ENCODE results near the gene PERCC1.
"Not testable (repeated sequence)": the region's sequence is repeated elsewhere in the genome, so short reads cannot be mapped to it uniquely, and the experiment has no call there.

The PERCC1 gene

DNA sequence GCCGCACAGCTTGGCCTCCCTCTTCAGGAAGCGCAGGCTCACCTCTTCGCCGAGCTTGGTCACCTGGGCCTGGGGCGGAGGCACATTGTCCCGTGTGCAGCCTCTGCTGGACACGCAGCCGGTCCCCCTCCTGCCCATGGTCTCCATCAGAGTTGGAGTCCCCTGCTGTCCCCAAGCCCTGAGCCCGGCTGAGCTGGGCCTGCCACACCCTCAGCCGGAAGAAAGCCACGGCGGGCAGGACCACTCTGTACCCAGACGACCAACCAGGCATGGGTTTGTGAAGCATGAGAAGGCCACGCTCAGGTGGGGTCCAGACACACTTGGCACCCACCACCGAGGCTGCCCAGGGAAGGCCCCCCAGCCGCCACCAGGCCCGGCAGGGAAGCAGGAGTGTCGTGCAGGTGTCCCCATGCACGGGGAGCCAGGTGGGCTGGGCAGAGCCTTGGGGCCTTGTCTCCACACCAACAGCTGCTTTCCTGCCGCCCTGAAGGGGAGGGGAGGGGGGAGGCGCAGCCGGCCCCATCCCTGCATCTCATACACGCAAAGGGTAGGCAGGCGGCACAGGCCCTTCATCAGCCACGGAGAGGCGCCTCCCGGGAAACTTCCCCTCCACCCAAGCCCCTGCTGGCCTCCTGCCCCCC is 8.3 kb downstream of the PERCC1 start:
- Histone ChIP-seq H3K27ac (ENCODE audit: low read depth, low read length) (no peak overlapping the region), H3K4me1 (ENCODE audit: control insufficient read depth in 5 of 5, insufficient read depth in 5 of 5, low read length in 5 of 5) (peaks cover 0 to 5% (median 3%) of the 10 kb centered on the region in 5 donors), H3K9me3 (ENCODE audit: control insufficient read depth in 5 of 5, low read length in 5 of 5) (no peaks in the 10 kb centered on the region), H3K4me3 (ENCODE audit: low read depth in 1 of 5, low read length in 5 of 5) (no peak overlapping the region), H3K9ac (ENCODE audit: low read length in 5 of 5) (no peak overlapping the region), H3K27me3 (ENCODE audit: control insufficient read depth in 5 of 5, insufficient read depth in 4 of 5, low read length in 5 of 5) (no peaks in the 10 kb centered on the region), H3K36me3 (ENCODE audit: control insufficient read depth in 5 of 5, insufficient read depth in 5 of 5, low read length in 5 of 5) (no peaks in the 10 kb centered on the region)

DNA sequence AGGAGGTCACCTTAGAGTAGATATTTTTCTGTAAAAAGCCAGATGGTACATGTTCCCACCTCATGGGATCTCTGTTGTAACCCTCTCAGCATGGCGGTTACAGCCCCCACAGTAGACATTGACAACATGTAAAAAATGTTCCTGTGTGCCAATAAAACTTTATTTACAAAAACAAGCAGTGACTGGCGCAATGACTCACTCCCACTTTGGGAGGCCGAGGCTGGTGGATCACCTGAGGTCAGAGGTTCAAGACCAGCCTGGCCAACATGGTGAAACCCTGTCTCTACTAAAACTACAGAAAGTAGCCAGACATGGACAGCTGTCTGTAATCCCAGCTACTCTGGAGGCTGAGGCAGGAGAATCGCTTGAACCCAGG is 8.8 kb downstream of the PERCC1 start:
- H3K9me3 ChIP-seq (ENCODE audit: control insufficient read depth in 5 of 5, low read length in 5 of 5) = not testable (repeated sequence)

DNA sequence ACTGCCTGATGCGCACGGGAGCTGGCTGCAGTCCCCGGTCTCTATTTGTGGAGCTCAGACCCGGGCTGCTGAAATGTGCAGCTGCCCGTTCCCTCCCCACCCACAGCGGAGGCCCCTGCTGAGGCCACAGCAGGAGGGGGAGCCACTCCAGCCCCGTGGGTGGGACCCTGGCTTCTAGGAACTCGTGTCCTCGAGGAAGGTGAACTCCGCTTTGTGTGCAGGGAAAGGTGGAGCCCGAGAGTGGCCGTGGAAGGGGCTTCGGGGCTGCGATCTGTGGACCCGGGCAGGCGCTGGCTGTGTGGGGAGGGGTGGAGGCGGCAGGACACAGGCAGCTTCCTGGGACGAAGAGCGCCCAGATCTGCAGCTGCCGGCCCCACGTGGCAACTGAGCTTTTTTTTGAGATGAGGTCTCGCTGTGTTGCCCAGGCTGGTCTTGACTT is 10.5 kb downstream of the PERCC1 start:
- H3K27ac ChIP-seq (ENCODE audit: low read depth, low read length) = no peak overlapping the region
- H3K36me3 ChIP-seq (ENCODE audit: control insufficient read depth in 5 of 5, insufficient read depth in 5 of 5, low read length in 5 of 5) = peaks cover 0 to 12% (median 9%) of the 10 kb centered on the region in 5 donors
- H3K4me1 ChIP-seq (ENCODE audit: control insufficient read depth in 5 of 5, insufficient read depth in 5 of 5, low read length in 5 of 5) = peaks cover 0 to 9% (median 7%) of the 10 kb centered on the region in 5 donors
- H3K9me3 ChIP-seq (ENCODE audit: control insufficient read depth in 5 of 5, low read length in 5 of 5) = no peaks in the 10 kb centered on the region
- no peaks in the 10 kb centered on the region for H3K27me3 ChIP-seq (ENCODE audit: control insufficient read depth in 5 of 5, insufficient read depth in 4 of 5, low read length in 5 of 5)
- no peak overlapping the region for H3K4me3 ChIP-seq (ENCODE audit: low read depth in 1 of 5, low read length in 5 of 5)
- no peak overlapping the region for H3K9ac ChIP-seq (ENCODE audit: low read length in 5 of 5)

More for the DNA sequence above, 8.8 kb downstream of the PERCC1 start:
- H3K27ac ChIP-seq (ENCODE audit: low read depth, low read length); H3K9ac ChIP-seq (ENCODE audit: low read length in 5 of 5); H3K4me1 ChIP-seq (ENCODE audit: control insufficient read depth in 5 of 5, insufficient read depth in 5 of 5, low read length in 5 of 5); H3K36me3 ChIP-seq (ENCODE audit: control insufficient read depth in 5 of 5, insufficient read depth in 5 of 5, low read length in 5 of 5); H3K4me3 ChIP-seq (ENCODE audit: low read depth in 1 of 5, low read length in 5 of 5); H3K27me3 ChIP-seq (ENCODE audit: control insufficient read depth in 5 of 5, insufficient read depth in 4 of 5, low read length in 5 of 5): not testable (repeated sequence)

DNA sequence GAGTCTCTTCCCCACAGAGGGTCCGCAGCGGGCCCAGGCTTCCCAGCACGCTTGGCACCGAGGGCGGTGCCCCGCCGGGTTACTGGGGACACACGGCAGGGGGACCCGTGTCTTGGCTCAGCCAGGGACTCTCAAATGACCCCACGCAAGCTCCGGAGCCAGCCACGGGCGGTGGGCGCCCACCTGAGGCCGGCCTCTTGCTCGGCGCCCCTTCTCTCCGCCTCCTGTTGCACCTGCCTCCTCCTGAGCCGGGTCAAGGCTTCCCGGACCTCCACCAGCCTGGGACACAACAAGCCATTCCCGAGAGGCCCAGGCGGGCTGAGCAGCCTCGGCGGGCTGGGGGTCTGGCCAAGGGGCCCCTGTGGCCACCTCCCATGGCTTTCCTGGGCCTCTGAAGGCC is 11.8 kb downstream of the PERCC1 start:
- Histone ChIP-seq H3K4me1 (ENCODE audit: control insufficient read depth in 5 of 5, insufficient read depth in 5 of 5, low read length in 5 of 5) (peaks cover 0 to 9% (median 7%) of the 10 kb centered on the region in 5 donors), H3K27ac (ENCODE audit: low read depth, low read length) (no peak overlapping the region), H3K9me3 (ENCODE audit: control insufficient read depth in 5 of 5, low read length in 5 of 5) (no peaks in the 10 kb centered on the region), H3K36me3 (ENCODE audit: control insufficient read depth in 5 of 5, insufficient read depth in 5 of 5, low read length in 5 of 5) (peaks cover 0 to 24% (median 18%) of the 10 kb centered on the region in 5 donors), H3K27me3 (ENCODE audit: control insufficient read depth in 5 of 5, insufficient read depth in 4 of 5, low read length in 5 of 5) (no peaks in the 10 kb centered on the region), H3K9ac (ENCODE audit: low read length in 5 of 5) (no peak overlapping the region), H3K4me3 (ENCODE audit: low read depth in 1 of 5, low read length in 5 of 5) (no peak overlapping the region)

DNA sequence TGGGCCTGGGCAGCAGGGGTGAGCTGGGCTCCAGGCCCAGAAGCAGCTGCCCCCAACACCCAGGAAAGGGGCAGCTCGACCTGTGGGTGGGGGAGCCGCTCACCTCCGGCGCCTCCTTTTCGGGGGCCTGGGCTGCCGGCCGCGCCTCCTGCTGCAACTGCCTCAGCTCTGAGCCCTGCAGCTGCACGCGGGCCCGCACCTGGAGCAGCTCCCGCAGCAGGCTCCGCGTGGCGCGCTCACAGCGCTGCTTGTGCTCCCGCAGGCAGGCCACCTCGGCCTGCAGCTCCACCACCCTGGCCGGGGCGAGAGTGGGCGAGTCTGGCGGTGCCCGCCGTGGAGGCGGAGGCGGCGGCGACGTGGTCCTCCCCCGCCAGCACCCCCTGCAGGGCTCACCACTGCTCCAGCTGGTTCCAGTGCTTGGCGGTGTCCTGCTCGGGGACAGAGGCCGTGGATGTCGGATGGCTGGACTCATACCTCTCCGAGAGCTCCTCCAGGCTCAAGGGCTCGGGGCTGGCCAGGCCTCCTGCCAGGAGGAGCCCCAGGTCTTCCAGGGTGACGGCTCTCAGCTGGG is 12.6 kb downstream of the PERCC1 start:
- H3K9ac ChIP-seq (ENCODE audit: low read length in 5 of 5) = no peak overlapping the region
- no peaks in the 10 kb centered on the region for H3K27me3 ChIP-seq (ENCODE audit: control insufficient read depth in 5 of 5, insufficient read depth in 4 of 5, low read length in 5 of 5)
- H3K4me1 ChIP-seq (ENCODE audit: control insufficient read depth in 5 of 5, insufficient read depth in 5 of 5, low read length in 5 of 5) = peaks cover 0 to 9% (median 7%) of the 10 kb centered on the region in 5 donors

DNA sequence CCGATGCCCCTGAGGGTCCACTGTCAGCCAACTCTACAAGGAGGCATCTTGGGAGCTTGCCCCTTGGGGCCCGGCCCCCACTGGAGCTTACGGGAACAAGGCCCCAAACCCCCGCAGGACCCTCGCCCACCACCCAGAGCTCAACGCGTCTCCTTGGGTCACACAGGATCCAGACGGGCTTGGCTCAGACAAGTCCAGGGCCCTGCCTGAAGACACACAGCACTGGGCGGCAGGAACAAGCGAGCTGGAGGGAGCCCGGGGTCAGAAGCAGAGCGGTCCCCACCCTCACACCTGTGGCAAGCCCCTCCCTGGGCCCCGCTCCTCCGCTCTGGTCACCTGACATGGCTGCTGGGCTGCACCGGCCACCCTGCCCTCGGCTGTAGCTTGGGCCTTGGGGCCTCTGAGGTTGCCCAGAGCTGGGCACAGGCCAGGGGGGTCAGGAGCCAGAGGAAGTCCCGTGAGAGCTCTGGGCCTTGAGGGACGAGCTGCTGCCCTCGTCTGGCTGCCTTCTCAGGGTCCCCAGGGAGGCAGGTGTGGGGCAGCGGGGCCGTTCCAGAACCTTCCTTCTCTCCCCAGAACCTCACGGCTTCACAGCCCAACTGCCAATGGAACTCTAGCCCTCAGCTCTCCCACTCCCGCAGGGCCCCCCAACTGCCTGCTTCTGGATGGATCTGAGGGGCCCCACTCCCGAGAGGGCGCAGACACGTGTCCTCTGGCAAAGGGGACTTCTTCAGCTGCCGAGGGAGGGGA is 13.3 kb downstream of the PERCC1 start, which contains the start of gene CCDC154:
Gene CCDC154, minus strand, starts transcription at position 577 of the 750 bp plus-strand sequence. Its CDS starts 234 bp downstream, at position 343.
- H3K36me3 ChIP-seq (ENCODE audit: control insufficient read depth in 5 of 5, insufficient read depth in 5 of 5, low read length in 5 of 5) = peaks cover 0 to 39% (median 33%) of the 10 kb centered on the region in 5 donors
- H3K27me3 ChIP-seq (ENCODE audit: control insufficient read depth in 5 of 5, insufficient read depth in 4 of 5, low read length in 5 of 5) = no peaks in the 10 kb centered on the region
- H3K9ac ChIP-seq (ENCODE audit: low read length in 5 of 5) = peak within 1 kb of the TSS in 2 of 5 donors; percentile 5 to 6
- no peaks in the 10 kb centered on the region for H3K9me3 ChIP-seq (ENCODE audit: control insufficient read depth in 5 of 5, low read length in 5 of 5)
- H3K27ac ChIP-seq (ENCODE audit: low read depth, low read length) = no peak within 1 kb of the TSS
- no peak within 1 kb of the TSS for H3K4me3 ChIP-seq (ENCODE audit: low read depth in 1 of 5, low read length in 5 of 5)
- H3K4me1 ChIP-seq (ENCODE audit: control insufficient read depth in 5 of 5, insufficient read depth in 5 of 5, low read length in 5 of 5) = peaks cover 0 to 9% (median 7%) of the 10 kb centered on the region in 5 donors

More for the DNA sequence above, 12.6 kb downstream of the PERCC1 start:
- Histone ChIP-seq H3K9me3 (ENCODE audit: control insufficient read depth in 5 of 5, low read length in 5 of 5) (no peaks in the 10 kb centered on the region), H3K27ac (ENCODE audit: low read depth, low read length) (no peak overlapping the region), H3K4me3 (ENCODE audit: low read depth in 1 of 5, low read length in 5 of 5) (no peak overlapping the region), H3K36me3 (ENCODE audit: control insufficient read depth in 5 of 5, insufficient read depth in 5 of 5, low read length in 5 of 5) (peaks cover 0 to 32% (median 26%) of the 10 kb centered on the region in 5 donors)

DNA sequence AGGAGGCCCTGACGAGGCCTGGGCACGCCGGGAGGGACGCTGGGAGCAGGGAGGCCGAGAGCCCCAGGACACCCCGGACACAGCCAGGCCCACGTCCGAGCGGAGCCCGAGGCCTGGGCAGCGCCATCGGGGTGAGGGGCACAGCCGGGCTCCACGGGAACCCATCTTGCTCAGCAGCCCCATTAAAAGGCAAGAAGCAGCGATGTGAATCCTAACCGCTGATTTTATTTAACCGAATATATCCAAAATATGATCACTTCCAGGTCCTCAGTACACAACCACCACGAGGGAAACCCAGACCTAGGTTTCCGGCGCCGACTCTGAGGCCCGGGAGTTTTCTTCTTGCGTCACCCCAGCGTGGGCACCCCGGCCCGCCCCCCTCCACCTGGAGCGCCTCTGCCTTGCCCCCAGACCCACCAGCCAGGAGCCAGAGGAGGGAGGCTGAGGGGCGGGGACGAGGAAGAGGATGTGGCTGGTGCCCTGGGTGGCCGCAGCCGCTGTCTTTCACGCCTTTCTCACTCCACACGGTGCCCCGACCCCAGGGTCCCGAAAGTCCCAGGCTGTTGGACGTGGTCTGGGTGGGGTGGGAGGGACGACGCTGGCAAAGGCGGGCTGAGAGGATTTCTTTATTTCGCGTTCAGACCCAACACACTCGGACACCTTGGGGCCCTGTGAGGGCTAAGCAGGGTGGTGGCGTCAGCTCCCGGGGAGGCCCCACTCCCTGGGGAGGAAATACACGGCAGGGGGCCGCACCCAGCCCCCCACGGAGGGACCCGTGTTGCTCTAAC is 14.0 kb downstream of the PERCC1 start:
- H3K36me3 ChIP-seq (ENCODE audit: control insufficient read depth in 5 of 5, insufficient read depth in 5 of 5, low read length in 5 of 5) = peaks cover 0 to 46% (median 38%) of the 10 kb centered on the region in 5 donors
- no peaks in the 10 kb centered on the region for H3K9me3 ChIP-seq (ENCODE audit: control insufficient read depth in 5 of 5, low read length in 5 of 5)
- H3K9ac ChIP-seq (ENCODE audit: low read length in 5 of 5) = peak overlapping the region in 1 of 5 donors; percentile 5
- H3K27ac ChIP-seq (ENCODE audit: low read depth, low read length) = no peak overlapping the region
- no peaks in the 10 kb centered on the region for H3K27me3 ChIP-seq (ENCODE audit: control insufficient read depth in 5 of 5, insufficient read depth in 4 of 5, low read length in 5 of 5)
- H3K4me1 ChIP-seq (ENCODE audit: control insufficient read depth in 5 of 5, insufficient read depth in 5 of 5, low read length in 5 of 5) = peaks cover 0 to 9% (median 7%) of the 10 kb centered on the region in 5 donors
- H3K4me3 ChIP-seq (ENCODE audit: low read depth in 1 of 5, low read length in 5 of 5) = no peak overlapping the region

DNA sequence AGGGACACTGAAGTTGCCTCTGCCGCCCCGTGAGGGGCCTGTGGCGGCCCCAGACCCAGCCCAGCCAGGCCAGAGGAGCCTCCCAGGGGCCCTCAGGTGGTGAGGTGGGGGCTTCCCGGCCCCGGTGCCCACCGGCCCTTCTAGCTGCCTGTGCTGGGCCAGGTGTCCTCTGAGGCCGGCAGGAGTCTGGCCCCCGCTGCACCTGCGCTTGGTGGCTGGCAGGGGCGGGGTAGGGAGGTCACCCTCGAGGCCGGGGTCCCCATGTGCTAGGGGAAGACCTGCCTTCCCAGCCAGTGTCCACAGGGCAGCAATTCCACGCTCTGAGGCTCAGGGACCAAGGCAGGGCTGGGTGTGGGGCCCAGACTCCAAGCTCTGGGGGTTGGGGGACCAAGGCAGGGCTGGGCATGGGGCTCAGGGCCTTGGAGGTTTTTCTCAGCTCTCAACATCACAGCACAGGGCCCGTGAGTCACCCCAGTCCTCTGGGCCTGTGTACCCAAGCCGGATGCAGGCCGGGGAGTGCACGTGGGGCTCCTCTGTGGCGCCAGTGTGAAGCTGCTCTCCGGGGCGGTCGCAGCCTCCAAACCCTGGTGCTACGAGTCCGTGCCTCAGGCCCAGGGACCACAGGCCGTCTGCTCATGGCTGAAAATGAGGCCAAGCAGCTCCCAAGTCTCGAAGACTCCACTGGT is 14.8 kb downstream of the PERCC1 start:
- no peaks in the 10 kb centered on the region for H3K9me3 ChIP-seq (ENCODE audit: control insufficient read depth in 5 of 5, low read length in 5 of 5)
- peaks cover 0 to 9% (median 7%) of the 10 kb centered on the region in 5 donors for H3K4me1 ChIP-seq (ENCODE audit: control insufficient read depth in 5 of 5, insufficient read depth in 5 of 5, low read length in 5 of 5)
- H3K27ac ChIP-seq (ENCODE audit: low read depth, low read length) = no peak overlapping the region
- peaks cover 0 to 54% (median 43%) of the 10 kb centered on the region in 5 donors for H3K36me3 ChIP-seq (ENCODE audit: control insufficient read depth in 5 of 5, insufficient read depth in 5 of 5, low read length in 5 of 5)
- H3K9ac ChIP-seq (ENCODE audit: low read length in 5 of 5) = no peak overlapping the region
- no peak overlapping the region for H3K4me3 ChIP-seq (ENCODE audit: low read depth in 1 of 5, low read length in 5 of 5)
- H3K27me3 ChIP-seq (ENCODE audit: control insufficient read depth in 5 of 5, insufficient read depth in 4 of 5, low read length in 5 of 5) = no peaks in the 10 kb centered on the region

DNA sequence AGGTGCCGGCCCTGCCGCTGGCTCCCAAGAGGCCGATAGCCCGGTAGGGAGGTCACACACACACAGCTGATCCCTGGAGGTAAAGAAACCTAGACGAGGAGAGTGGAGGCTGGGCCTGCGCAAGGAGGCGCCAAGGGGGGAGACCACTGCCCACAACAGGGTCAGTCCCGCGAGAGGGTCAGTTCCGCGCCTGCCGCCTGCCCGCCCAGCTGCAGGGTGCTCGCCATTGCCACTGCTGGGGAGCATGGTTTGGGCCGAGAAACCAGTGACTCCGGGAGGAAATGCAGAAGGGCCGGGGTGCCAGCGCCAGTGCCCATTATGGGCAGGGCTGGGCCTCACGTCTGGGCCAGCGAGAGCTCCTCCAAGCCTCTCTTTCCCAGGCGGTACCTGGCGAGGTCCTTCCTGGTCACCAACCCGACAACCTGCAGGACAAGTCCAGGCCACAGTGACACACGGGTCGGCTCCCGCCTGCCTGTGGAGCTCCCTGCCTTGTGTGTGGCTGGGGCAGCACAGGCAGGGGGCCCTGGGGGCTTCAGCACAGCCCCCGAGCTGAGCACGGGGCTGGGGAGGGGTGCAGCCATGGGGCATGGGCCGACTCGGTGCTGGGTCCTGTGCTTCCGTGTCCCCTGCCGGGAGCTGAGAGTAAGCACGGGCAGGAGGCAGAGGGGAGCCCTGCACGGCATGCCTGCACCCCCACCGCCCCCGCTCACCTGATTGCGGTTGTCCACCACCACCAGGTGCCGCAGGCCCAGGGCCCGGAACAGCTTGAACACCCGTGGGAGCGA is 15.6 kb downstream of the PERCC1 start:
- Histone ChIP-seq H3K9me3 (ENCODE audit: control insufficient read depth in 5 of 5, low read length in 5 of 5) (no peaks in the 10 kb centered on the region), H3K27ac (ENCODE audit: low read depth, low read length) (no peak overlapping the region), H3K4me1 (ENCODE audit: control insufficient read depth in 5 of 5, insufficient read depth in 5 of 5, low read length in 5 of 5) (peaks cover 0 to 9% (median 7%) of the 10 kb centered on the region in 5 donors), H3K9ac (ENCODE audit: low read length in 5 of 5) (no peak overlapping the region), H3K4me3 (ENCODE audit: low read depth in 1 of 5, low read length in 5 of 5) (no peak overlapping the region), H3K27me3 (ENCODE audit: control insufficient read depth in 5 of 5, insufficient read depth in 4 of 5, low read length in 5 of 5) (no peaks in the 10 kb centered on the region), H3K36me3 (ENCODE audit: control insufficient read depth in 5 of 5, insufficient read depth in 5 of 5, low read length in 5 of 5) (peaks cover 0 to 62% (median 51%) of the 10 kb centered on the region in 5 donors)
